GM18505 (cell line): ENCODE results near the gene MLN.

Experiments
- ATAC-seq: cut with Tn5 transposase; IDR thresholded peaks from one replicate; pipeline ENCODE4 v1.9.1; 2021; ENCODE audit not compliant: unreplicated experiment
- POLR2A ChIP-seq: IDR thresholded peaks from 4 replicates; pipeline ENCODE4 v1.6.1; 2011; ENCODE audit warnings: borderline replicate concordance; ENCODE audit not compliant: insufficient read depth, insufficient read length; ENCODE audit errors: extremely low read depth

The MLN gene

GRCh38 chr6:33803571-33804053, at the start of gene MLN:
Gene MLN, minus strand, starts transcription at chr6:33804003. Its CDS starts 2,840 bp downstream, at chr6:33801163.
- no peak for TF ChIP-seq POLR2A
- ATAC-seq: no peak

GRCh38 chr6:33853026-33853425, 49.2 kb upstream of the MLN start:
- TF ChIP-seq POLR2A: no peak
- no peak for ATAC-seq

DNA sequence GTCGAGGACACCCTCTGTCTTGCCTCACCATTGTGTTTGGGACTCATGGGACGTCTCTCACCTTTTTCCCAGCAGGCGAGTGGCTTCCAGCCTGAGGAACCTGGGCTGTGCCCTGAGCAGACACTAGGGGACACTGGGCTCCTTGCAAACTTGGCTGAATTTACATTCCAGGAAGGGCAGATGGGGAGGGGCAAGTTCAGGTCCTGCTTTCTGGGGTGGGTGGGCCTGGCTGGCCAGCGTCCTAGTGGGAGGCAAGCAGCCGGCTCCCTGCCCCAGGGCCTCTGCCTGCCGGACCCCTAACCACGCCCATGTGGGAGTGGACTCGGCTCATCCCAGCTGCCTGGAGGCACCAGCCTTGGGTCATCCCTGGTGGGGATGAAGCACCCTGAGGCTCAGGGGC, 48.2 kb upstream of the MLN start:
- ATAC-seq: no peak
- TF ChIP-seq POLR2A: no peak

GRCh38 chr6:33850869-33851541, 47.2 kb upstream of the MLN start:
- no peak for ATAC-seq
- no peak for TF ChIP-seq POLR2A

- TF ChIP-seq POLR2A: no peak
- no peak for ATAC-seq
These were observed 46.5 kb upstream of the MLN start for GRCh38 chr6:33850296-33850695.

DNA sequence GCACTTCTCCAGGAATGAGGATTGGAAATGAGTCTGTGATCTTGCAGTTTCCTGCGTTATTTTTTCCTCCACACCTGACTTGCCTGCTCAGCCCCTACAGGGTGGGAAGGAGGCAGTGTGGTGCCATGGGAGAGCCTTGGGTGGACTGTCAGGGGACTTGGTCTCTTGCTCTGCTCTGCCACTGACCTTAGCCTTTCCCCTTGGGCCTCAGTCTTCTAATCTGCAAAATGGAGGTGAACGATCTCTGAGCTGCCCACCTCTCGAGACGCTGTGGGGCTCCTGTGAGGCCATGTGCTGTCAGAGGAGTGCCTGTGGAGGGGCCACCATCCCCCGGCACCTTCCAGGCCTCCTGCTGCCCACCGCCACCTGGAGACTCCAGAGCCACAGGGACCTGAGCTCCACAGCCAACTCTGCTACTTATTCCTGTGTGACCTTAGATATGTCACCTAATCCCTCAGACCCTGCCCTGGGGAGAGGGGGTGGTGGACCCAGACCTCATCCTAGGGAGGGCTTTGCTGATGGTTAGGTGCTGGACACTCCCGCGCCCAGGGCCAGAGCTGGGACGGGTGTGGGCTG, 45.8 kb upstream of the MLN start:
- no peak for TF ChIP-seq POLR2A
- ATAC-seq: no peak

DNA sequence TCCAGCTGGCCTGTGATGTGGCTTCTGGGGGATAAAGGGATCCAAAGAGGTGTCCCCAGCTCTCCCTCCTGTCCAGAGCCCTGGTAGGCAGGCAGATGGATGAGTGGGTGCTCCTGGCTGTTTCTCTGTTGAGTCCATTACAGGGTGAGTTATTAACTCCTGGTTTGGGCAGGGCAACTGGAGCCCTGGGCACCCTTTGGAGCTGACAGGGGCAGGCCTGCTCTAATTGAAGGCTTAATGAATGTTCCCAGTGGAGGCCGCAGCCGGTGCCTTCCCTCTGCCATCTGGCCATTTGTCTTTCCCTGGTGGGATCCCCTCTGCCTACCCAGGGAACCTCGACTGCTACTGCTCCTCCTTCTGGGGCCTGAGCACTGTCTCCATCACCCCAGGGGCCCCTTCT, 44.7 kb upstream of the MLN start:
- TF ChIP-seq POLR2A: no peak
- ATAC-seq: no peak

- no peak for ATAC-seq
- TF ChIP-seq POLR2A: no peak
These were observed 44.1 kb upstream of the MLN start for GRCh38 chr6:33847867-33848266.

DNA sequence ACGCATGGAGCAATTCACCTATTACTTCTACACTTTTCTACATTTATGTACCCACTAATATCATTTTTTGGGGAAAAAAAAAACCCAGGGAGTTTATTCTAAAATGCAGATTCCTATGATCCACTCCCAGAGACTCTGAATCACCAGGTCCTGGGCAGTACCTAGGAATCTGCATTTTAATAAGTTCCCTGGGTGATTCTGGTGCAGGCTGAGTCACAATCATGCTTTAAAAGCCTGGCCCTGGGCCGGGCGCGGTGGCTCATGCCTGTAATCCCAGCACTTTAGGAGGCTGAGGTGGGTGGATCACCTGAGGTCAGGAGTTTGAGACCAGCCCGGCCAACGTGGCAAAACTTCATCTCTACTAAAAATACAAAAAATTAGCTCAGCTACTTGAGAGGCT, 43.3 kb upstream of the MLN start:
- no peak for TF ChIP-seq POLR2A
- no peak for ATAC-seq

- TF ChIP-seq POLR2A: no peak
- no peak for ATAC-seq
These were observed 42.4 kb upstream of the MLN start for GRCh38 chr6:33846226-33846625.

GRCh38 chr6:33845031-33845745, 41.4 kb upstream of the MLN start:
- no peak for TF ChIP-seq POLR2A

DNA sequence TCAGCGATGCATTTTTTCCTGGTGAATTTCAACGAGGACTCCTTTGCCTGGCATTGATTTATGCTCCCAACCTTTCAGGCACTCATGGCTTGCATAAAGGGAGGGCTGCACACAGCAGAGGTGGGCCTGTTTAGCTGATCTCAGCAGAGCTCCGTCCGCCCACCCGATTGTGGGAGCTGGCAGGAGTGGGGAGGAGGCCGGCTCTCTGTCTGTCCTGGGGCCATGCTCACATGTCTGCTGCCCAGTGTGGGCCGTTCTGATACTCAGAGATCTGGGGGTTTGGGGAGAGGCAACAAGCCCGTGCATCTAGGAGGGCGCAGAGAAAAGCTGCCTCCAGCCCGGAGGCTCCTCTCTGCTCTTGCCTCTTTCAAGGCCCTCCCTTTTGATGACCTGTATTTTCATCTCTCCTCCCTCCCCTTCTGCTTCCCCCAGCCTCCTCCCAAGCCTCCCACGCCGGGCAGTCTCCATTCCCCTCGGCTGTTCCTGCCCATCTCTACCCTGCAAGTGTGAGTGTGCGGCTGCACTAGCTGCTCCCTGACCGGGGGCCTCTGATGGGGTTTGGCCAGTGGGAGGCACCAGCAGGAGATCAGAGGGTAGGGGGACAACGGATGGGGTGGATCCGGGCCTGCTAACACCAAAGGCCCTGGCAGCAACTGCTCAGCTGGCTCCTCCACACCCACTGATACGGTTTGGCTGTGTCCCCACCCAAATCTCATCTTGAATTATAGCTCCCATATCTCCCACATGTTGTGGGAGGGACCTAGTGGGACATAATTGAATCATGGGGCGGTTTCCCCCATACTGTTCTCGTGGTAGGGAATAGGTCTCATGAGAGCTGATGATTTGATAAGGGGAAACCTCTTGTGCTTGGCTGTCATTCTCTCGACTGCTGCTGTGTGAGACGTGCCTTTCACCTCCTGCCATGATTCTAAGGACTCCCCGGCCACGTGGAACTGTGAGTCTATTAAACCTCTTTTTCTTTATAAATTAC, 39.6 kb upstream of the MLN start:
- TF ChIP-seq POLR2A: no peak
- no peak for ATAC-seq

More at GRCh38 chr6:33845031-33845745, 41.4 kb upstream of the MLN start:
- no peak for ATAC-seq

- TF ChIP-seq POLR2A: no peak
- no peak for ATAC-seq
These were observed 38.1 kb upstream of the MLN start for GRCh38 chr6:33841868-33842267.

DNA sequence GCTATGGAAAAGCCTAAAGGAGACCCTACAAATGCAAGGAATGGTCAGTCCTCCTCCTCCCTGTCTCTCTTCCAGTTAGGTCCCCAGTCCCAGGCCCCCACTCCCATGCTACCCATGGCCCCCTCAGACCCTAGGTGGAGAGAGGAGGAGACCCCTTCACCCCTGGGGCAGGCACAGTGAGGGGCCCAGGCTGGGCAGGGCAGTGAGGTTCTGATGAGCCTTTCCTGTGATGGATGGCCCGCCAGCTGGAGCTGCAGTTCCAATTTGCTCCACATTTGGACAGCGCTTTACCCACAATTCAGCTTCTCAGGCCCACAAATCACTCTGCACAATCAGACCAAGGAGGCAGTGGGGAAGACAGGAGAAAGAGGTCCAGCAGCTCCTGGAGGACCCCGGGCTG, 37.3 kb upstream of the MLN start:
- TF ChIP-seq POLR2A: no peak
- ATAC-seq: no peak
